Spleen (tissue), 11 donors: Measurements from ENCODE around the gene CCDC91. TPM values are rescaled to one million over a fixed set of nuclear protein-coding genes. Genes with fewer than 3 reads are reported as not detected.

Source experiments
- DNase-seq: peaks from one replicate; pipeline ENCODE4 v3.0.0-alpha.2; 2020
- H3K27ac ChIP-seq, 8 donors: fragments of 200-600 bp; sonication (generic) in 7 of 8; 1 replicate in 4 of 8; 2 replicates in 4 of 8; pipeline versions ENCODE4 v1.5.0 to v1.8.0; 2016 to 2021; ENCODE audit warnings: inconsistent platforms in 4 of 8, mild to moderate bottlenecking in 4 of 8, moderate library complexity in 1 of 8
- H3K27me3 ChIP-seq, 7 donors: fragments of 200-600 bp; sonication (generic) in 6 of 7; replicated peaks in 1 of 7; 1 replicate in 4 of 7; 2 replicates in 3 of 7; pipeline versions ENCODE4 v1.5.0 to v1.8.0; 2016 to 2021; ENCODE audit warnings: inconsistent platforms in 3 of 7, mild to moderate bottlenecking in 1 of 7
- H3K36me3 ChIP-seq, 6 donors: fragments of 200-600 bp; sonication (generic) in 5 of 6; 1 replicate in 4 of 6; 2 replicates in 2 of 6; pipeline versions ENCODE4 v1.5.0 to v1.8.0; 2016 to 2021; ENCODE audit warnings: inconsistent platforms in 2 of 6
- H3K4me1 ChIP-seq, 6 donors: fragments of 200-600 bp; sonication (generic) in 5 of 6; 1 replicate in 3 of 6; 2 replicates in 3 of 6; pipeline versions ENCODE4 v1.5.0 to v1.8.0; 2016 to 2021; ENCODE audit warnings: inconsistent platforms in 3 of 6
- H3K4me3 ChIP-seq, 8 donors: fragments of 200-600 bp; sonication (generic) in 7 of 8; 1 replicate in 4 of 8; 2 replicates in 4 of 8; pipeline versions ENCODE4 v1.5.0 to v1.8.0; 2016 to 2021; ENCODE audit warnings: inconsistent platforms in 4 of 8, mild to moderate bottlenecking in 4 of 8, moderate library complexity in 2 of 8
- H3K9me3 ChIP-seq, 8 donors: fragments of 200-600 bp; sonication (generic) in 7 of 8; 1 replicate in 4 of 8; 2 replicates in 4 of 8; pipeline versions ENCODE4 v1.5.0 to v1.8.0; 2016 to 2021; ENCODE audit warnings: inconsistent platforms in 4 of 8
- POLR2A ChIP-seq, 3 donors: fragments of 450-650 bp; IDR thresholded peaks; one replicate each; pipeline ENCODE4 v1.5.1; 2017; ENCODE audit warnings: antibody characterized with exemption in 3 of 3, mild to moderate bottlenecking in 1 of 3
- POLR2AphosphoS5 ChIP-seq, 3 donors: sonication (generic); formaldehyde crosslinking; IDR thresholded peaks; one replicate each; pipeline ENCODE4 v1.5.1; 2017; ENCODE audit warnings: antibody characterized with exemption in 3 of 3
- WGBS, 5 donors: extraction: QIAGEN DNeasy Blood & Tissue Kit in 3 of 5; methylation state at CpG; one replicate each; pipeline versions ENCODE4 v1.1.5 to v1.1.7; 2013 to 2018; 5-methylcytosine and 5-hydroxymethylcytosine counted together
- intact Hi-C: fragments of 100-400 bp; cut with DNase I; formaldehyde crosslinking; loops from one replicate; pipeline ENCODE4 v1.15.0; 2023; ENCODE audit warnings: low total_unique reads
- polyA plus RNA-seq, 3 donors: library from polyadenylated mRNA; stranded (reverse); fragments of 200-250 nt; gene quantifications; one replicate each; pipeline ENCODE4 v1.2.1, GENCODE V29; 2013
- total RNA-seq, 7 donors: library from RNA; depleted of rRNA in 3 of 7; stranded (reverse); fragments of >200 nt in 3 of 7; fragmentation: NEBNext Ultra II Directional in 4 of 7; extraction: Animal tissue kit (Norgen Biotek cat#: 25700) in 4 of 7; gene quantifications; one replicate each; pipeline versions ENCODE4 v1.1.0 to v1.2.1, GENCODE V29; 2016 to 2021
- TF ChIP-seq, protein P1 (sequence below), 11 experiments: fragments of 200-600 bp in 7 of 11; fragments of 450-650 bp in 4 of 11; sonication (generic) in 4 of 11; IDR thresholded peaks in 8 of 11; conservative IDR thresholded peaks in 3 of 11; 1 replicate in 7 of 11; 2 replicates in 4 of 11; pipeline versions ENCODE4 v1.4.0 to v1.8.0; 2016 to 2021; ENCODE audit warnings: antibody characterized with exemption in 11 of 11, inconsistent platforms in 4 of 11, mild to moderate bottlenecking in 1 of 11
- donor health status: healthy with polysubstance abuse.
- donor health status: DM: no; HTN: no; CAD: no; lungs with moderate emphysema.
- donor health status: DM: no; HTN: no; CAD: no.
- donor health status: Bipolar disorder and iron deficiency.
- donor health status: healthy.
- donor health status: DM: no; HTN: no; CAD: no.
- donor health status: DM: yes; HTN: yes; CAD: no.

Gene CCDC91
- total and polyA plus RNA-seq, 10 donors, result 12.8 to 65.9 (median 43.4) TPM

DNA sequence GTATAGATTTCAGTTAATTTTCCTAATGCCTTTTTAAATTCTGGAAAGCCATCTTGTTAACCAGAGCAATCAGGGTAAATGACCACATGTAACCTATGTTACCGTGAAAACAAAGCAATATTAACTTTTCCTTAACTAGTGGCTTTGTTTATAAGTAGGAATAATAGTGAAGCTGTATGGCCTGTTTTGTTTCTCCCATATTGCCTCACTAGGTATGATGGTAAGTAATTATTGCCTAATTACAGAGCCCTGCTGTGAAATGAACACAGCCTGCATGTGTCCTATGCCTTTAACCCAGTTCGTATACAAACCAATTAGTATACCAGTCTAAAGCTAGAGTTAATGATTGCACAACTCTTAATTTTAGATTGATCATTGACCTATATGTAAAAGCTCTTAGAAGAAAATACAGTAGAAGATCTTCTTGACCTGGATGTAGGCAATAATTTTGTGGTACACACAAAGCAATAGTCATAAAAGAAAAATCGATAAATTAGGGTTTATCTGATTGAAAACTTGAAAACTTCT lies 249.9 kb downstream of the CCDC91 start:
- H3K36me3 ChIP-seq, result no peaks in the 10 kb centered on the region
- no peaks in the 10 kb centered on the region for H3K27me3 ChIP-seq
- TF ChIP-seq POLR2A (IDR thresholded peaks at IDR 0.05), result no peak
- TF ChIP-seq, protein P1, sequence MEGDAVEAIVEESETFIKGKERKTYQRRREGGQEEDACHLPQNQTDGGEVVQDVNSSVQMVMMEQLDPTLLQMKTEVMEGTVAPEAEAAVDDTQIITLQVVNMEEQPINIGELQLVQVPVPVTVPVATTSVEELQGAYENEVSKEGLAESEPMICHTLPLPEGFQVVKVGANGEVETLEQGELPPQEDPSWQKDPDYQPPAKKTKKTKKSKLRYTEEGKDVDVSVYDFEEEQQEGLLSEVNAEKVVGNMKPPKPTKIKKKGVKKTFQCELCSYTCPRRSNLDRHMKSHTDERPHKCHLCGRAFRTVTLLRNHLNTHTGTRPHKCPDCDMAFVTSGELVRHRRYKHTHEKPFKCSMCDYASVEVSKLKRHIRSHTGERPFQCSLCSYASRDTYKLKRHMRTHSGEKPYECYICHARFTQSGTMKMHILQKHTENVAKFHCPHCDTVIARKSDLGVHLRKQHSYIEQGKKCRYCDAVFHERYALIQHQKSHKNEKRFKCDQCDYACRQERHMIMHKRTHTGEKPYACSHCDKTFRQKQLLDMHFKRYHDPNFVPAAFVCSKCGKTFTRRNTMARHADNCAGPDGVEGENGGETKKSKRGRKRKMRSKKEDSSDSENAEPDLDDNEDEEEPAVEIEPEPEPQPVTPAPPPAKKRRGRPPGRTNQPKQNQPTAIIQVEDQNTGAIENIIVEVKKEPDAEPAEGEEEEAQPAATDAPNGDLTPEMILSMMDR (IDR thresholded peaks at IDR 0.05 in 8 of 11, conservative IDR thresholded peaks at IDR 0.05 in 3 of 11), result no peak
- TF ChIP-seq POLR2AphosphoS5 (IDR thresholded peaks at IDR 0.05), result no peak
- intact Hi-C loops, result no loop called here
- WGBS, 5 donors, result 83 to 95% (median 94%) methylated on average over 3 of the region's 3 CpGs
- no peak overlapping the region for H3K27ac ChIP-seq
- no peak overlapping the region for H3K4me3 ChIP-seq
- no peaks in the 10 kb centered on the region for H3K9me3 ChIP-seq
- H3K4me1 ChIP-seq, result no peaks in the 10 kb centered on the region
- no peak for DNase-seq

DNA sequence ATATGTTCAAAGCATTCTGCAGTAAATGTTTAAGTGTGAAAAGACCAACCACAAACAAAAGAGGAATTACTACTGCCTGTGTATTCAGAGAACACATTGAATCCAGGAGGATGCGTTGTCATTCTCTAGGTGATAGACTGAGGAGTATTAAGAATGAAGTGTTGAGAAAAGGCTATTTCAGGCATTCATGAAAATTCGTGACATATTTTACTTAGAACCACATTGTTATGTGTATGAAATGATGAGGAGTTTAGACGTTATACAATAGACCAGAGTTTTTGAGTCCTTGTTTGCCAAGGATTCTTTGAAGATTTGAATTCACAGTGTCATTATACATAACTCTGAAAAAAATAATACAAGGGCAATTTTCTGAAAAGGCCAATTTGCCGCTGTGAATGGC lies 251.8 kb downstream of the CCDC91 start:
- H3K27me3 ChIP-seq, result no peaks in the 10 kb centered on the region
- no peak overlapping the region for H3K4me3 ChIP-seq
- no peak for DNase-seq
- TF ChIP-seq POLR2A (IDR thresholded peaks at IDR 0.05) (no peak), POLR2AphosphoS5 (IDR thresholded peaks at IDR 0.05) (no peak)
- TF ChIP-seq, protein P1 (IDR thresholded peaks at IDR 0.05 in 8 of 11, conservative IDR thresholded peaks at IDR 0.05 in 3 of 11), result no peak
- H3K9me3 ChIP-seq, result no peaks in the 10 kb centered on the region
- intact Hi-C loops, result no loop called here
- no peaks in the 10 kb centered on the region for H3K36me3 ChIP-seq
- H3K4me1 ChIP-seq, result no peaks in the 10 kb centered on the region
- no peak overlapping the region for H3K27ac ChIP-seq
- WGBS, 5 donors, result 89 to 96% (median 92%) methylated on average over 4 of the region's 4 CpGs

DNA sequence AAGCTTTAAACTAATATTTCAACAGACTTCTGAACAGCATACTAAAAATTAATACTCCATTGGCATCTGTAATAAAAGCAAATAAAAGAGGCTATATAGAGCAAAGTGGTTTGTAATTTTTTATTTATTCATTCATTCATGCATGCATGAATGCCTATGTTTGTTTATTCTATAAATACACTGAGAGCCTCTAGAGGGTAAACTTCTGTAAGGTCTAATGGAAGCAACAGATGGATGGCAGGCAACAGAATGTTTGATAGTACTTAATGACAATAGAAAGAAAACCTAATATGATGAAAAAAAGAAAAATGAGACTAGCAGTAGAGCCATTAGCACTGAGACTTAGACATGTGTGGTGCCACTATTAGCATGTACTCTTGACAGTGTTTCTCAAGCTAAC lies 253.1 kb downstream of the CCDC91 start:
- intact Hi-C loops, result no loop called here
- no peaks in the 10 kb centered on the region for H3K4me1 ChIP-seq
- TF ChIP-seq POLR2AphosphoS5 (IDR thresholded peaks at IDR 0.05) (no peak), POLR2A (IDR thresholded peaks at IDR 0.05) (no peak)
- TF ChIP-seq, protein P1 (IDR thresholded peaks at IDR 0.05 in 8 of 11, conservative IDR thresholded peaks at IDR 0.05 in 3 of 11), result no peak
- H3K36me3 ChIP-seq, result no peaks in the 10 kb centered on the region
- H3K9me3 ChIP-seq, result no peaks in the 10 kb centered on the region
- H3K4me3 ChIP-seq, result no peak overlapping the region
- DNase-seq, result no peak
- H3K27ac ChIP-seq, result no peak overlapping the region
- H3K27me3 ChIP-seq, result no peaks in the 10 kb centered on the region

DNA sequence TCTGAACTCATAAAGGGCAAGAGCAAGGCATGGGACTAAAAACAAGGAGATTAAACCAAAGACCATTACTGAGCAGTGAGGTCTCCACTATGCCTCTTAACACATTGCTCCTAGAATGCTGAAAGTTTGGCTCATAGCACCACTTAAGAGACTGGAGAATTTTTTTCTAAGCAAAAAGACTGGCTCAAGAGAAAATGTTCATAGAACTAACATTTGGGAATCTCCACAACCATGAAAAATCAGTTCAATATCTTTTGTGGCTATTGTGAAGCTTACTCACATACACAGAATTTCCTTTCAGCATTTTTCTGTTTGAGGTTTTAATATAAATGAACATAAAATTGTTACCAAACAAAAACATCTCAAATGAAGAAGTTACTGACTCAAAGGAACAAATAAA lies 255.8 kb downstream of the CCDC91 start:
- no peak overlapping the region for H3K4me3 ChIP-seq
- H3K9me3 ChIP-seq, result no peaks in the 10 kb centered on the region
- H3K27ac ChIP-seq, result no peak overlapping the region
- H3K4me1 ChIP-seq, result no peaks in the 10 kb centered on the region
- peaks cover 0 to 14% (median 0%) of the 10 kb centered on the region in 6 donors for H3K36me3 ChIP-seq
- no peak for DNase-seq
- no peaks in the 10 kb centered on the region for H3K27me3 ChIP-seq
- no peak for TF ChIP-seq POLR2AphosphoS5 (IDR thresholded peaks at IDR 0.05)
- TF ChIP-seq POLR2A (IDR thresholded peaks at IDR 0.05), result no peak
- TF ChIP-seq, protein P1 (IDR thresholded peaks at IDR 0.05 in 8 of 11, conservative IDR thresholded peaks at IDR 0.05 in 3 of 11), result no peak
- intact Hi-C loops, result no loop called here
